HG03432 (cell line): ENCODE data around the gene TNRC6C.
"Not testable (repeated sequence)": the region's sequence is repeated elsewhere in the genome, so short reads cannot be mapped to it uniquely, and the experiment has no call there.

Experiments
- ATAC-seq: cut with Tn5 transposase; IDR thresholded peaks from one replicate; pipeline ENCODE4 v1.9.1; 2021; ENCODE audit warnings: mild to moderate bottlenecking, moderate library complexity; ENCODE audit not compliant: unreplicated experiment

TNRC6C gene

GRCh38 chr17:78133179-78133951 is 174.9 kb downstream of the TNRC6C start:
- no peak for ATAC-seq

- no peak for ATAC-seq
Measured at GRCh38 chr17:78133971-78134898, 175.7 kb downstream of the TNRC6C start.

DNA sequence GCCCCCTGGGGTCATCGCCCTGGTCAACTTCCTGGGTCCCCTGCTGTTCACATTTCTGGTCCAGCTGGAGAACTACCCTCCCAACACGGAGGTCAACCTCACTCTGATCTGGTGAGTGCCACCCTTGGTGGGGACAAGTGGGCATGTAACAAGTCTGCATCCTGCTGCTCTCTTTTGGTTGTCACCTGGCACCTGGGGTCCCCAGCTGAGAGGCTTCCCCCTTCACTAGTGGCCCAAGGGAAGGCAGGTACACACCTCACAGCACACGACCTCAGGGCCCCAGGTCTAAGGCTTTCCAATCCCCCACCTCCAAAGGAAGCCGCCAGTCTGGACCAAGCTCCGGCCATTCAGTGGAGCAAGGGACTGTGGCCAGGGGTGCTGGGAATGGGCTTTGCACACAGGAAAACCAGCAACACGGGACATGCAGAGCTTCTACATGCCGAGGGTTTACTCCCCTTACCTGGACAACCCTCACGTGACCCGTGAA is 176.4 kb downstream of the TNRC6C start:
- ATAC-seq: no peak

- ATAC-seq: no peak
Measured at GRCh38 chr17:78135858-78136500, 177.5 kb downstream of the TNRC6C start.

GRCh38 chr17:78137392-78138203 is 179.1 kb downstream of the TNRC6C start:
- ATAC-seq: no peak

DNA sequence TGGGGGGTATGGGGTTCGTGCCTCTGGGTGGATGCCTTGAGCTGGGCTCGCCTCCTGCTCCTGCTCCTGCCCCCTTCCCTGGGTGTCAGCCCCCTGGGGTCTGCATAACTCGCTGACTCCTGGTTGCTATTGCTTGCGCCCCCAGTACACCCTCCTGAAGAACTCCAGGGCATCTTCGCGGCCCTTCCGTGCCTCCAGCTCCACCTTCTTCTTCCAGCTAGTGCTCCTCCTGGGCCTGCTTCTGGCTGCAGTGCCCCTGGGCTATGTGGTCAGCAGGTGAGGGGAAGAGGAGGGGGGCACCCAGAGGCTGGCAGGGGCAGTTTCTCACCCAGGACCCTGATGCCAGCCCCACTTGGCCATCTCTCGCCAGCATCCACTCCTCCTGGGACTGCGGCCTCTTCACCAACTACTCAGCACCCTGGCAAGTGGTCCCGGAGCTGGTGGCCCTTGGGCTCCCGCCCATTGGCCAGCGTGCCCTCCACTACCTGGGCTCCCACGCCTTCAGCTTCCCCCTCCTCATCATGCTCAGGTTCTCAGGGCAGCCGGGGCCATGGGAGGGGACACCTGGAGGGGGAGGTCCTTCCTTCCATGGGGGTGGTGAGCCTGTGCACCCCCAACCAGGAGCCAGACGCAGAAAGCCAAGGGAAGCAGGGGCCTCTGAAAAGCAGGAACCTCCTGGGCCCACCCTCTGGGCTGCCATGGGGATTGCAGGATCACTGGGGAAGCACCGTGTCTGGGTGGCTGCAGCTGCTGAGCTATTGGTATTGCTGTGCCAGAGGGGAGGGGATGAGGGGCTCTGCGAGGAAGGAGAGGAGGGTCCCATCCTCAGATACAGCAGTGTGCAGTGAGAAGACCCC is 179.9 kb downstream of the TNRC6C start:
- no peak for ATAC-seq

GRCh38 chr17:78139861-78140168 is 181.3 kb downstream of the TNRC6C start:
- not testable (repeated sequence) for ATAC-seq

DNA sequence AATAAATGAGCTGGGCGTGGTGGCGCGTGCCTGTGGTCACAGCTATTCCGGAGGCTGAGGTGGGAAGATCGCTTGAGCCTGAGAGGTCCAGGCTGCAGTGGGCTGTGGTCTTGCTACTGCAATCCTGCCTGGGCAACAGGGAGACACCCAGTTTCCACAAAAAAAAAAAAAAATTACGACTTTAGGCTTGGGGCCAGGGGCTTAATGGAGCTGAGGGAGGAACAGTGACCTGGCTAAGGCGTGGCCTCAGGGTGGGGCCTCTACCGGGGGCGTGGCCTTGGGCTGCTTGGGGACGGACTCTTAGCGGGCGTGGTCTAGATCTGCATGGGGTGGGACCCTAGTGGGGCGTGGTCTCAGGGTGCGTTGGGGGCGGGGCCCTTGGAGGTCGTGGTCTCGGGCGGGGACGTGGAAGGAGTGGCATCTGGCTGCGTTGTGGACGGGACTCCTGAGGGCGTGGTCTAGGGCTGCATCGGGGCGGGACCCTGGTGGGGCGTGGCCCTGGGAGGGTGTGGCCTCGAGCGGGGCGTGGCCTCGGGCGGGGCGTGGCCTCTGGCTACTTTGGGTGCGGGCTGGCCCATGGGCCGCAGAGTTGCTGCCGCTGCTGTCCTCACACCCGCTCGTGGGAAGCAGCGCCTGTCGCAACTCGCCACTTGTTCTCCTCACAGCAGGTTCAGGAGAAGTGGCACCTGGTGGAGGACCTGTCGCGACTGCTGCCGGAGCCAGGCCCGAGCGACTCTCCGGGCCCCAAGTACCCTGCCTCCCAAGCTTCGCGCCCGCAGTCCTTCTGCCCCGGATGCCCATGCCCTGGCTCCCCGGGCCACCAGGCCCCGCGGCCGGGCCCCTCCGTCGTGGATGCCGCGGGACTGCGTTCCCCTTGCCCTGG is 181.9 kb downstream of the TNRC6C start:
- peak; percentile 74 for ATAC-seq

GRCh38 chr17:78141437-78142118 is 183.1 kb downstream of the TNRC6C start:
- ATAC-seq: no peak

DNA sequence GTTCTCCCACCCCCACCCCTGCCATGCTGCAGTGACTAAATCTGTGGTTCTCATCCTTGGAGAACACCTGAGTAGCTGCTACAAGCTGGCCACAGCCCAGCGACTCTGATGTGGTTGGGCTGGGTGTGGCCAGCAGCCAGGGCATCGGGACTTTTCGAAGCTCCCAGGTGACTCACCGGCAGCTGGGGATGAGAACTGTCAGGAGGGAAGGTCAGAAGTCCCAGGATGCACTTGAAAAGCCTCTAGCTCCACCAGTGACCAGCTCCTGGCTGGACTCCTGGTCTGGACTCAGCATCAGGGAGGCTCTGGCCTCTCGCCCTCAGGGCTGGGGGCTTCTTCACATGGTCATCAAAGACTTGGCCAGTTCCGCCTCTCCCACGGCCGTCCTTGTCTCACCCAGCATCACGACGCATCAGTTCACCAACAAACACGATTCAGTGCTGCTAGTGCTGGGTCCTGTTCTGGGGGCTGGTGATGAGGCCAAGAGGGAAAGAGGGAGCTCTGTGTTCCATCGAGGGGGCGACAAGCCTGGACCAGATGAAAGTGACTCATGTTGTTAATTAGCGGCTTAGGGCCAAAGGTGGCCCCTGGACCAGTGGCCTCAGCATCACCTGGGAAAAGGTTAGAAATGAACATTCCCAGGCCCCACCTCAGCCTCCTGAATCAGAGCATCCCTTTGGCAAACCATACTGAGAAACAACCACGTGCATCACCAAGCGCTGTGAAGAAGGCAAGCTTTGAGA is 183.8 kb downstream of the TNRC6C start:
- ATAC-seq: no peak

- no peak for ATAC-seq
Measured at GRCh38 chr17:78143214-78144146, 185.0 kb downstream of the TNRC6C start.

GRCh38 chr17:78144147-78144719 is 185.7 kb downstream of the TNRC6C start:
- ATAC-seq: no peak

DNA sequence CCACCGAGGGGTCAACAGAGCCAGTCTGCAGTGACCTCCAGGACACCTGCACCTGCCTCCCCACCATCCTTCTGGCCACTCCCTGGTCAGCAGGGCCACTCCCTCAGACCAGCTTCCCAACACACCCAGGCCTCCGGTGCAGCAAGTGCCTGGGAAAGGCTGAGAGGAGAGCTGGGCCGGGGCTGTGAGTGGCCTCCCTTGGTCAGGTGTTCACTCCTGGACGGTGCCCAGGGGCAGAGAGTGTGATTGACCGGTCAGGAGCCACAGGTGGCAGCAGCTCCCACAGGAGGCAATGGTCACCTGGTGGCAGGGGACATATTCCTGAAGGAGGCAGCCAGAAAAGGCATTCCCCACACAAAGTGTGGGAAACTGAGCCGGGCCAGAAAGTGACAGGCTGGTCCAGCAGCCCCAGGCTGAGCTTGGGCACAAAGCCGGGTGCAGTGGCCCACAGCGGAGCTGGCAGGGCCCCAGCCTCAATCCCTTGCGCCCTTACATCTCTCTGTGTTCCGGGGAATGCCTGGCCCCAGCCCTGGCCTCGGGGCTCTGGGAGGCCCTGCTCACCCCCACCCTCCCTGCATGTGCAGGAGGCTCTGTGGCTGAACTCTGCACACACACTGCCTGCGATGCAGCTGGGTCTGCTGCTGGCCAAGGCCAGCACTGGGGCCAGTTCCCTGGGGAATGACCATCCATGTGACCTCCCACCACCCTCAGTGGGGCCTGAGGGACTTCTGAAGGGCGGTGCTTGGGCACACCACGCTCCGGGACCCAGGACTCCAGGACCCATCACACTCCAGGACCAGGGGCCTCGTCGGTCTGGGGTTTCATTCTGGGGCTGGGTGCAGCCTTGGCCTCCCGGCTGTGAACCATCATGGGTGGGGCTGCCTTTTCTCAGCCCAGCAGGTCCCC is 186.5 kb downstream of the TNRC6C start:
- ATAC-seq: no peak

DNA sequence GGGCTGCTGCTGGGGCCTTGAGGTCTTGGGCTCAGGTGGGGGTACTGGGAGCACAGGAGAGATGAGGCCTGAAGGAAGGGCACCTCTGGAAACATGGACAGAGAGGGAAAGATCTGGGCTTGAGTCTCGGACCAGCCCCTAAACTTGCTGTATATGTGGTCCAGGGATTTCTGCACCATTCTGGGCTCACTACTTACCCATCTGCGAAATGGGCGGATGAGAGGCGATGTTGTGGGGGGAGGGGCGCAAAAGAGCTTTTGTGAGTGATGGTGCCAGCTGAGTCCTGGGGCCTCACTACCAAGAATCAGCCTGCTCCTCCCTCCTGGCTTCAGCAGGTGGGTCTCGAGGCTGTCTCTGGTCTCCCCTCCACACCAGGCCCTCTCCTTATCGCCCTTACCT is 188.0 kb downstream of the TNRC6C start:
- no peak for ATAC-seq

DNA sequence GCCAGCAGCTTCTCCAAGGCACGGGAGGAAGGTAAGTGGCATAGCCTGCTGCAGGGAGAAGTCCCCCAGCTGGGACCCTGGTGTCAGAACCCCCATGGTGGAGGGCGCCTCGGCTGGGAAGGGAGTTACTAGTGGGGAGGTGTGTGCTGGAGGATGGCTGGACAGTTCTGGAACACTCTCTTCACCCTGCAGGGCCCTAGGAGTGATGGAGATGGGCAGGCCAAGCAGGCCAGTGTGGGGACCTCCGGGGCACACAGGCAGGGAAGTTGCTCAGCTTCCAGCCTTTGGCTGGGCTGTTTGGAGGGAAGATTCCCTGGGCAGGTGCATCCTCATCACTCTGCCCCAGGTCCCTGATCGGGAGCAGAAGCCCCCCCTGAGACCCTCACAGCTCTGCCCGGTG is 188.4 kb downstream of the TNRC6C start:
- no peak for ATAC-seq
